ENCODE measurements around the gene NCKAP5L.

DNA sequence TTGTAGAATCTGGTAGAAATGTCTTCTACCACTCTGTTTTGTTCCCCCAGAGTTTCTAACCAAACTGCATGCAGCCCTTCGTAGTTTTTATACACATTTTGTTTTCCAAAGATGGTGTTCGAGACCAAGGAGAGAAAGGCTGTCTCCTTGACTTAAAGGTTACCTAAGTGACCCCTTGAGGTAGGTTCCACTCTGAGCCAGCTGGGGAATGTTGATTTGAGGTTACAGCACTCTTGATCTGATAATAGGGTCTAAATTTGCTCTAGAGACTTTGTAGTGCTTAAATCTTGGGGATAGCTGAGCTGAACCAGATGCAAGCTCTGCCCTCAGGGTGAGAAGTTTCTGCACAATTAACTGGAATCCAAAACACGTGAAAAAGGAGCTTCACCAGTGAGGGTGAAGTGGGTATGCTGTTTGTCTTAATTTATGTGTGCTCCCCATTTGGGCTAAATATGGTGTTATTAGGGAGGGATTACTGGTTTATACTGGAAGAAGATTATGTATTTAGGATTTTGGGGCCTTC lies 83.8 kb downstream of the NCKAP5L start:
- TF ChIP-seq, protein P1, sequence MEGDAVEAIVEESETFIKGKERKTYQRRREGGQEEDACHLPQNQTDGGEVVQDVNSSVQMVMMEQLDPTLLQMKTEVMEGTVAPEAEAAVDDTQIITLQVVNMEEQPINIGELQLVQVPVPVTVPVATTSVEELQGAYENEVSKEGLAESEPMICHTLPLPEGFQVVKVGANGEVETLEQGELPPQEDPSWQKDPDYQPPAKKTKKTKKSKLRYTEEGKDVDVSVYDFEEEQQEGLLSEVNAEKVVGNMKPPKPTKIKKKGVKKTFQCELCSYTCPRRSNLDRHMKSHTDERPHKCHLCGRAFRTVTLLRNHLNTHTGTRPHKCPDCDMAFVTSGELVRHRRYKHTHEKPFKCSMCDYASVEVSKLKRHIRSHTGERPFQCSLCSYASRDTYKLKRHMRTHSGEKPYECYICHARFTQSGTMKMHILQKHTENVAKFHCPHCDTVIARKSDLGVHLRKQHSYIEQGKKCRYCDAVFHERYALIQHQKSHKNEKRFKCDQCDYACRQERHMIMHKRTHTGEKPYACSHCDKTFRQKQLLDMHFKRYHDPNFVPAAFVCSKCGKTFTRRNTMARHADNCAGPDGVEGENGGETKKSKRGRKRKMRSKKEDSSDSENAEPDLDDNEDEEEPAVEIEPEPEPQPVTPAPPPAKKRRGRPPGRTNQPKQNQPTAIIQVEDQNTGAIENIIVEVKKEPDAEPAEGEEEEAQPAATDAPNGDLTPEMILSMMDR (conservative IDR thresholded peaks at IDR 0.05; ENCODE audit: low read depth, low read length): no peak
- TF ChIP-seq EZH2 (IDR thresholded peaks at IDR 0.05; ENCODE audit: borderline replicate concordance, low read depth, low read length, poor library complexity, severe bottlenecking): no peak
